Activated CD4-positive, alpha-beta T cell treated with anti-CD3 and anti-CD28 coated beads, Interleukin-2, amount 50 U/mL, for 24 hours (primary cell): ENCODE measurements around the gene PTPN4.

Source experiments
- DNase-seq, 2 donors: peaks; one replicate each; pipeline ENCODE4 v3.0.0-alpha.2; 2020; ENCODE audit warnings: low read depth in 1 of 2, low spot score in 1 of 2

Gene PTPN4

GRCh38 chr2:119731983-119732382 lies 27.7 kb upstream of the PTPN4 start:
- DNase-seq = no peak

- no peak for DNase-seq
Measured at GRCh38 chr2:119732601-119733164, 27.0 kb upstream of the PTPN4 start.

GRCh38 chr2:119734047-119734446 lies 25.7 kb upstream of the PTPN4 start:
- no peak for DNase-seq

GRCh38 chr2:119735565-119735964 lies 24.2 kb upstream of the PTPN4 start:
- DNase-seq = no peak

- DNase-seq = no peak
Measured at GRCh38 chr2:119736021-119736420, 23.7 kb upstream of the PTPN4 start.

- DNase-seq = no peak
Measured at GRCh38 chr2:119739580-119740255, 20.0 kb upstream of the PTPN4 start.

- no peak for DNase-seq
Measured at GRCh38 chr2:119741001-119741400, 18.7 kb upstream of the PTPN4 start.

GRCh38 chr2:119741868-119742267 lies 17.9 kb upstream of the PTPN4 start:
- DNase-seq = no peak

GRCh38 chr2:119744335-119744939 lies 15.3 kb upstream of the PTPN4 start:
- DNase-seq = no peak

- no peak for DNase-seq
Measured at GRCh38 chr2:119745566-119745965, 14.2 kb upstream of the PTPN4 start.

GRCh38 chr2:119746836-119747686 lies 12.7 kb upstream of the PTPN4 start:
- DNase-seq = no peak

- no peak for DNase-seq
Measured at GRCh38 chr2:119748135-119748534, 11.6 kb upstream of the PTPN4 start.

- DNase-seq = no peak
Measured at GRCh38 chr2:119749477-119750012, 10.2 kb upstream of the PTPN4 start.

- DNase-seq = no peak
Measured at GRCh38 chr2:119751706-119752105, 8.0 kb upstream of the PTPN4 start.

- peak in 1 of 2 donors; percentile 26 for DNase-seq
Measured at GRCh38 chr2:119753041-119753929, 6.4 kb upstream of the PTPN4 start.

GRCh38 chr2:119753930-119754321 lies 5.8 kb upstream of the PTPN4 start:
- DNase-seq = no peak

- no peak for DNase-seq
Measured at GRCh38 chr2:119755906-119756305, 3.8 kb upstream of the PTPN4 start.

GRCh38 chr2:119756837-119757236 lies 2.9 kb upstream of the PTPN4 start:
- DNase-seq = peak in 1 of 2 donors; percentile 37

GRCh38 chr2:119758881-119759450 lies 756 bp upstream of the PTPN4 start:
- no peak for DNase-seq
